Panc1 (cell line): ENCODE results near the gene SPR. TPM values are rescaled to one million over a fixed set of nuclear protein-coding genes. Genes with fewer than 3 reads are reported as not detected.

Experiments used
- ATAC-seq: fragments of 200-7000 bp; cut with Tn5 transposase; 2 replicates; pipeline ENCODE4 v1.9.1; 2020; ENCODE audit warnings: mild to moderate bottlenecking, moderate library complexity
- BruUV-seq: library from RNA; stranded (reverse); fragments of 400-500 nt; replicated peaks from 2 replicates; lab custom pipeline; 2021; lab: Mats Ljungman, UMichigan
- CTCF ChIA-PET: fragments of 300-600 bp; sonication (Branson Sonifier 250); formaldehyde crosslinking; loops from one replicate; lab custom pipeline; 2022; ENCODE audit warnings: antibody characterized with exemption; lab: Charles Lee
- POLR2A ChIA-PET: fragments of 300-600 bp; sonication (Branson Sonifier 250); formaldehyde crosslinking; loops from one replicate; lab custom pipeline; 2022; ENCODE audit warnings: antibody characterized with exemption; lab: Charles Lee
- DNase-seq: peaks from one replicate; pipeline ENCODE4 v3.0.0-alpha.2; 2010; ENCODE audit warnings: low read depth, low spot score
- H3K27ac ChIP-seq: 2 replicates; pipeline ENCODE4 v1.5.1; 2011; ENCODE audit warnings: mild to moderate bottlenecking, low read length, inconsistent platforms
- H3K27me3 ChIP-seq: fragments of 200-500 bp; sonication (Bioruptor generic); 2 replicates; pipeline ENCODE4 v1.6.0; 2014; ENCODE audit warnings: low read length, inconsistent platforms; ENCODE audit not compliant: control insufficient read depth, insufficient read depth
- H3K36me3 ChIP-seq: fragments of 200-500 bp; sonication (Bioruptor generic); 2 replicates; pipeline ENCODE4 v1.5.1; 2014; ENCODE audit warnings: inconsistent platforms, mild to moderate bottlenecking, low read length, moderate library complexity; ENCODE audit not compliant: control insufficient read depth, insufficient read depth
- H3K4me1 ChIP-seq: 2 replicates; pipeline ENCODE4 v1.5.1; 2011; ENCODE audit warnings: inconsistent platforms, mild to moderate bottlenecking, low read length, moderate library complexity; ENCODE audit not compliant: control insufficient read depth, insufficient read depth
- H3K4me3 ChIP-seq, 2 experiments: 2 replicates each; pipeline ENCODE4 v1.5.1; 2011 to 2012; ENCODE audit warnings: low read depth in 2 of 2, low read length in 2 of 2, mild to moderate bottlenecking in 2 of 2, inconsistent platforms in 1 of 2, moderate library complexity in 1 of 2
- H3K9me3 ChIP-seq: fragments of 200-500 bp; sonication (Bioruptor generic); 2 replicates; pipeline ENCODE4 v1.5.1; 2014; ENCODE audit warnings: low read depth, mild to moderate bottlenecking, inconsistent platforms, low read length, moderate library complexity; ENCODE audit not compliant: control insufficient read depth, insufficient read depth
- POLR2AphosphoS5 ChIP-seq: IDR thresholded peaks from 2 replicates; pipeline ENCODE4 v1.6.1; 2012; ENCODE audit warnings: mild to moderate bottlenecking, low read depth, low read length, moderate library complexity
- SIN3A ChIP-seq: IDR thresholded peaks from 2 replicates; pipeline ENCODE4 v1.6.1; 2012; ENCODE audit warnings: low read depth, mild to moderate bottlenecking, low read length, moderate library complexity, borderline replicate concordance; ENCODE audit not compliant: insufficient read depth
- TCF7L2 ChIP-seq: IDR thresholded peaks from 2 replicates; pipeline ENCODE4 v1.6.1; 2011; ENCODE audit warnings: mild to moderate bottlenecking, low read depth, low read length, inconsistent platforms
- in situ Hi-C: cut with HindIII; loops from 2 replicates; pipeline ENCODE4 v1.10.0; 2016; ENCODE audit warnings: low sequenced_read_pairs, low pct_unique_long_range_greater_than_20kb
- intact Hi-C: fragments of 100-400 bp; cut with micrococcal nuclease; formaldehyde crosslinking; loops from one replicate; pipeline ENCODE4 v1.10.0; 2022; ENCODE audit not compliant: unreplicated experiment
- total RNA-seq: library from RNA; stranded (reverse); gene quantifications from one replicate; pipeline ENCODE4 v1.2.1, GENCODE V29; 2021; ENCODE audit not compliant: unreplicated experiment
- TF ChIP-seq, protein P1 (sequence below), 2 experiments: IDR thresholded peaks; 2 replicates each; pipeline ENCODE4 v1.6.1; 2011 to 2012; ENCODE audit warnings: low read depth in 2 of 2, control low read depth in 1 of 2, low read length in 1 of 2, mild to moderate bottlenecking in 1 of 2, moderate library complexity in 1 of 2; ENCODE audit not compliant: insufficient read depth in 1 of 2
- TF ChIP-seq, protein P2 (sequence below): fragments of 450-650 bp; IDR thresholded peaks from 2 replicates; pipeline ENCODE4 v1.5.1; 2017; ENCODE audit warnings: mild to moderate bottlenecking

The SPR gene
- total RNA-seq, 1 experiment from 2014 or later = 75.4 TPM

DNA sequence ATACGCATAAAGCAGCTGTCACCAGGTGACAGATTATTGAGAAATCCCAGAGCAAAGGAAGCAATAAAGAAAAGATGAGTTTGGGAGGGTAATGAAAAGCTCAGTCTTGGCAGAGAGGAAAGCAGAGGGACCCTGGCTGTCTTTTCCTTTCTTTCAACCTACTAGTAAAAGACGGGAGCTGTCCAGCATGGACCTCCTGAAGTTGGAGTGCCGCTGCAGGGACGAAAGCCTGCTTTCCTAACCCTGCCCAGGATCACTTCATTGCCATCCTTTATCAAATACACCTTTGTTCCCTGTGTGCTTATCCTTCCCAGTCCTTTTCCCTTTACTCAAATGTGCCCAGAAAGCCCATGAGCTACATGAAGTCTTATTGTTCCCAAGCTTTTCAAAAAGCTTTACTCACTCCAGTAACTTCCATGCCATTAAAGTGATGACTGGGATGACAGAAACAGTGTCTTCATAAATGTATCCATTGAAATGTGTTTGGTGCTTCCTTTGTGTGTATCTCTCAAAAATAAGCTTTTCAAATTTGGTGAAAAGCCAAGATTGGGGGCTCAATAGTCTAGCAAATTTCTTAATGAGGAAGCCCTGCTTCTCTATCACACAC, 3.7 kb upstream of the SPR start:
- in situ Hi-C loops = no loop called here
- intact Hi-C loops = no loop called here
- Histone ChIP-seq H3K27me3 (no peaks in the 10 kb centered on the region; the same call in 1 of the 2 replicates), H3K9me3 (no peaks in the 10 kb centered on the region), H3K4me1 (peaks cover 11% of the 10 kb centered on the region), H3K36me3 (no peaks in the 10 kb centered on the region), H3K4me3 (no peak overlapping the region), H3K27ac (no peak overlapping the region)
- ChIA-PET POLR2A (no interaction called here), CTCF (no interaction called here)
- ATAC-seq (no peak), DNase-seq (no peak)
- TF ChIP-seq POLR2AphosphoS5 (no peak), SIN3A (no peak), TCF7L2 (no peak)
- TF ChIP-seq, protein P1, sequence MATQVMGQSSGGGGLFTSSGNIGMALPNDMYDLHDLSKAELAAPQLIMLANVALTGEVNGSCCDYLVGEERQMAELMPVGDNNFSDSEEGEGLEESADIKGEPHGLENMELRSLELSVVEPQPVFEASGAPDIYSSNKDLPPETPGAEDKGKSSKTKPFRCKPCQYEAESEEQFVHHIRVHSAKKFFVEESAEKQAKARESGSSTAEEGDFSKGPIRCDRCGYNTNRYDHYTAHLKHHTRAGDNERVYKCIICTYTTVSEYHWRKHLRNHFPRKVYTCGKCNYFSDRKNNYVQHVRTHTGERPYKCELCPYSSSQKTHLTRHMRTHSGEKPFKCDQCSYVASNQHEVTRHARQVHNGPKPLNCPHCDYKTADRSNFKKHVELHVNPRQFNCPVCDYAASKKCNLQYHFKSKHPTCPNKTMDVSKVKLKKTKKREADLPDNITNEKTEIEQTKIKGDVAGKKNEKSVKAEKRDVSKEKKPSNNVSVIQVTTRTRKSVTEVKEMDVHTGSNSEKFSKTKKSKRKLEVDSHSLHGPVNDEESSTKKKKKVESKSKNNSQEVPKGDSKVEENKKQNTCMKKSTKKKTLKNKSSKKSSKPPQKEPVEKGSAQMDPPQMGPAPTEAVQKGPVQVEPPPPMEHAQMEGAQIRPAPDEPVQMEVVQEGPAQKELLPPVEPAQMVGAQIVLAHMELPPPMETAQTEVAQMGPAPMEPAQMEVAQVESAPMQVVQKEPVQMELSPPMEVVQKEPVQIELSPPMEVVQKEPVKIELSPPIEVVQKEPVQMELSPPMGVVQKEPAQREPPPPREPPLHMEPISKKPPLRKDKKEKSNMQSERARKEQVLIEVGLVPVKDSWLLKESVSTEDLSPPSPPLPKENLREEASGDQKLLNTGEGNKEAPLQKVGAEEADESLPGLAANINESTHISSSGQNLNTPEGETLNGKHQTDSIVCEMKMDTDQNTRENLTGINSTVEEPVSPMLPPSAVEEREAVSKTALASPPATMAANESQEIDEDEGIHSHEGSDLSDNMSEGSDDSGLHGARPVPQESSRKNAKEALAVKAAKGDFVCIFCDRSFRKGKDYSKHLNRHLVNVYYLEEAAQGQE (IDR thresholded peaks at IDR 0.05; ENCODE audit: insufficient read depth in 1 of 2, low read depth in 2 of 2, low read length in 1 of 2) = peak; percentile 95 to 97
- TF ChIP-seq, protein P2, sequence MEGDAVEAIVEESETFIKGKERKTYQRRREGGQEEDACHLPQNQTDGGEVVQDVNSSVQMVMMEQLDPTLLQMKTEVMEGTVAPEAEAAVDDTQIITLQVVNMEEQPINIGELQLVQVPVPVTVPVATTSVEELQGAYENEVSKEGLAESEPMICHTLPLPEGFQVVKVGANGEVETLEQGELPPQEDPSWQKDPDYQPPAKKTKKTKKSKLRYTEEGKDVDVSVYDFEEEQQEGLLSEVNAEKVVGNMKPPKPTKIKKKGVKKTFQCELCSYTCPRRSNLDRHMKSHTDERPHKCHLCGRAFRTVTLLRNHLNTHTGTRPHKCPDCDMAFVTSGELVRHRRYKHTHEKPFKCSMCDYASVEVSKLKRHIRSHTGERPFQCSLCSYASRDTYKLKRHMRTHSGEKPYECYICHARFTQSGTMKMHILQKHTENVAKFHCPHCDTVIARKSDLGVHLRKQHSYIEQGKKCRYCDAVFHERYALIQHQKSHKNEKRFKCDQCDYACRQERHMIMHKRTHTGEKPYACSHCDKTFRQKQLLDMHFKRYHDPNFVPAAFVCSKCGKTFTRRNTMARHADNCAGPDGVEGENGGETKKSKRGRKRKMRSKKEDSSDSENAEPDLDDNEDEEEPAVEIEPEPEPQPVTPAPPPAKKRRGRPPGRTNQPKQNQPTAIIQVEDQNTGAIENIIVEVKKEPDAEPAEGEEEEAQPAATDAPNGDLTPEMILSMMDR = no peak
- no TSS peak for BruUV-seq

DNA sequence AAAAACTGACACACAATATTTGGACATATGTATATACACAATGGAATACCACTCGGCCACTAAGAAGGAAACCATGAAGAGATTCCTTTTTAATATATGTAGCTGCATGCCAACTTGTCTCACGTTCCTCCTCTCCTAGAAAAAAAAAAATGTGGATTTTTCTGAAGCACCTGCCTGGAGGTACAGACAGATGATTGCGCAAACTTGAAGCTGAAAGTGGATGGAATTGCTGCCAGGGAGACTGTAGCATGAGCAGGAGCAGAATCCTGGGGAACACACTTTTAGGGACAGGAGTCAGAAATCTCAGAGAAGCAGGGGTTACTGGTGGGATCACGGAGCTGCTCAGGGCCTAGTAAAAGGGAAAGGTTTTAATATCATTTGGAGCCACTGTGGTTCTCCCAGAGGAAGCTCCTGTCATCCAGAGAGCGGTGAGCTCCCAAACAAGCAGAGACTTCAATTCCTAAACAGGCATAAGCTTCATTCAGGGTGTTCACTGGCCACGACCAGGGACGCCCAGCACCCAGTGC, 640 bp upstream of the SPR start:
- no TSS peak for BruUV-seq
- in situ Hi-C loops (no loop called here), intact Hi-C loops (no loop called here)
- ATAC-seq (no peak), DNase-seq (no peak)
- Histone ChIP-seq H3K4me3 (peak overlapping the region; percentile 71 to 77), H3K27me3 (no peaks in the 10 kb centered on the region; the same call in 1 of the 2 replicates), H3K4me1 (peaks cover 18% of the 10 kb centered on the region), H3K36me3 (no peaks in the 10 kb centered on the region), H3K27ac (peak overlapping the region; percentile 73), H3K9me3 (no peaks in the 10 kb centered on the region)
- no peak for TF ChIP-seq SIN3A
- TF ChIP-seq TCF7L2 = no peak
- ChIA-PET CTCF (interaction anchor here (0.7 to 1.2 kb wide), 3 partner anchors 29 to 291 kb away, joined by 3 to 5 read pairs (median 4); no protein-coding TSS in a partner anchor), POLR2A (no interaction called here)
